Lower lobe of right lung (tissue), 2 donors: ENCODE measurements around the gene ZNG1A. TPM values are rescaled to one million over a fixed set of nuclear protein-coding genes. Genes with fewer than 3 reads are reported as not detected.
"Not testable (repeated sequence)": the region's sequence is repeated elsewhere in the genome, so short reads cannot be mapped to it uniquely, and the experiment has no call there.

Experiments
- ATAC-seq, 2 donors: fragments of 200-7000 bp; cut with Tn5 transposase; one replicate each; pipeline ENCODE4 v1.9.1; 2020 to 2022; ENCODE audit warnings: mild to moderate bottlenecking in 2 of 2, moderate library complexity in 2 of 2
- DNase-seq: peaks from one replicate; pipeline ENCODE4 v3.0.0-alpha.2; 2020
- H3K27ac ChIP-seq: fragments of 200-600 bp; one replicate; pipeline ENCODE4 v1.8.0; 2022
- H3K27me3 ChIP-seq: fragments of 200-600 bp; one replicate; pipeline ENCODE4 v1.8.0; 2022; ENCODE audit warnings: low read depth
- H3K36me3 ChIP-seq: fragments of 200-600 bp; one replicate; pipeline ENCODE4 v1.8.0; 2022; ENCODE audit warnings: mild to moderate bottlenecking
- H3K4me1 ChIP-seq: fragments of 200-600 bp; one replicate; pipeline ENCODE4 v1.8.0; 2022
- H3K4me3 ChIP-seq: fragments of 200-600 bp; one replicate; pipeline ENCODE4 v1.8.0; 2022; ENCODE audit warnings: mild to moderate bottlenecking
- H3K9me3 ChIP-seq: fragments of 200-600 bp; one replicate; pipeline ENCODE4 v1.8.0; 2022
- CTCF ChIP-seq: fragments of 200-600 bp; IDR thresholded peaks from one replicate; pipeline ENCODE4 v1.8.0; 2022; ENCODE audit warnings: antibody characterized with exemption, mild to moderate bottlenecking
- intact Hi-C: fragments of 100-400 bp; cut with DNase I; formaldehyde crosslinking; loops from one replicate; pipeline ENCODE4 v1.11.0; 2022
- total RNA-seq: library from RNA; stranded (reverse); fragmentation: NEBNext Ultra II Directional; extraction: Animal tissue kit (Norgen Biotek cat#: 25700); gene quantifications from one replicate; pipeline ENCODE4 v1.2.1, GENCODE V29; 2021
- donor health status: DM: no; HTN: yes; CAD: no; lungs with severe emphysema.

The ZNG1A gene
- total RNA-seq, 1 donor from 2014 or later, result 28.4 TPM

GRCh38 chr9:209143-209758, 30.4 kb upstream of the ZNG1A start:
- Histone ChIP-seq H3K27me3 (no peaks in the 10 kb centered on the region), H3K36me3 (no peaks in the 10 kb centered on the region), H3K27ac (no peak overlapping the region), H3K4me3 (no peak overlapping the region), H3K4me1 (peaks cover 41% of the 10 kb centered on the region), H3K9me3 (no peaks in the 10 kb centered on the region)
- DNase-seq (no peak), ATAC-seq (peak; percentile 30 to 45)
- no peak for TF ChIP-seq CTCF
- intact Hi-C loops, result no loop called here

- no peak for ATAC-seq
- H3K4me1 ChIP-seq, result peaks cover 16% of the 10 kb centered on the region
- intact Hi-C loops, result no loop called here
- H3K36me3 ChIP-seq, result no peaks in the 10 kb centered on the region
- H3K9me3 ChIP-seq, result no peaks in the 10 kb centered on the region
- H3K4me3 ChIP-seq, result no peak overlapping the region
- no peak for DNase-seq
- no peak overlapping the region for H3K27ac ChIP-seq
- H3K27me3 ChIP-seq, result no peaks in the 10 kb centered on the region
- no peak for TF ChIP-seq CTCF
Measured at GRCh38 chr9:206481-206880, 27.6 kb upstream of the ZNG1A start.

- DNase-seq, H3K27me3 ChIP-seq, H3K36me3 ChIP-seq, ATAC-seq, H3K27ac ChIP-seq, intact Hi-C loops, H3K9me3 ChIP-seq, H3K4me3 ChIP-seq, H3K4me1 ChIP-seq: not testable (repeated sequence)
Measured at GRCh38 chr9:199601-200000, 20.7 kb upstream of the ZNG1A start.

- H3K27me3 ChIP-seq, DNase-seq, H3K4me1 ChIP-seq, H3K9me3 ChIP-seq, H3K27ac ChIP-seq, intact Hi-C loops, ATAC-seq, H3K36me3 ChIP-seq: not testable (repeated sequence)
- peak overlapping the region; percentile 28 for H3K4me3 ChIP-seq
Measured at GRCh38 chr9:178140-178825, 573 bp downstream of the ZNG1A start.

GRCh38 chr9:169757-170156, 9.1 kb downstream of the ZNG1A start:
- not testable (repeated sequence) for H3K27ac ChIP-seq

GRCh38 chr9:159871-160270, 19.0 kb downstream of the ZNG1A start:
- ATAC-seq, intact Hi-C loops, H3K27me3 ChIP-seq, H3K9me3 ChIP-seq, H3K4me1 ChIP-seq, H3K27ac ChIP-seq, DNase-seq, H3K4me3 ChIP-seq, H3K36me3 ChIP-seq: not testable (repeated sequence)

More at GRCh38 chr9:169757-170156, 9.1 kb downstream of the ZNG1A start:
- H3K9me3 ChIP-seq, H3K4me1 ChIP-seq, intact Hi-C loops, ATAC-seq, H3K27me3 ChIP-seq, DNase-seq, H3K4me3 ChIP-seq, H3K36me3 ChIP-seq: not testable (repeated sequence)

GRCh38 chr9:151173-151572, 27.7 kb downstream of the ZNG1A start:
- ATAC-seq, intact Hi-C loops, DNase-seq: not testable (repeated sequence)

GRCh38 chr9:139880-140279, 39.0 kb downstream of the ZNG1A start:
- H3K4me3 ChIP-seq, intact Hi-C loops, H3K36me3 ChIP-seq, H3K4me1 ChIP-seq, H3K9me3 ChIP-seq, ATAC-seq, H3K27ac ChIP-seq, H3K27me3 ChIP-seq: not testable (repeated sequence)
- DNase-seq, result peak; percentile 41

More at GRCh38 chr9:151173-151572, 27.7 kb downstream of the ZNG1A start:
- not testable (repeated sequence) for H3K4me3 ChIP-seq, H3K27ac ChIP-seq, H3K27me3 ChIP-seq, H3K36me3 ChIP-seq, H3K9me3 ChIP-seq, H3K4me1 ChIP-seq

- Histone ChIP-seq H3K4me1 (peaks cover 17% of the 10 kb centered on the region), H3K27me3 (peaks cover 42% of the 10 kb centered on the region)
- ATAC-seq, H3K27ac ChIP-seq, H3K4me3 ChIP-seq, H3K9me3 ChIP-seq, DNase-seq, intact Hi-C loops, H3K36me3 ChIP-seq: not testable (repeated sequence)
Measured at GRCh38 chr9:117995-118467, 60.8 kb downstream of the ZNG1A start, which contains the start of gene FOXD4. Gene FOXD4, minus strand, starts transcription at chr9:118417. Its CDS starts 298 bp downstream, at chr9:118119.

GRCh38 chr9:117144-117994, 61.5 kb downstream of the ZNG1A start:
- peaks cover 49% of the 10 kb centered on the region for H3K27me3 ChIP-seq

More at GRCh38 chr9:117144-117994, 61.5 kb downstream of the ZNG1A start:
- DNase-seq, H3K36me3 ChIP-seq, H3K9me3 ChIP-seq, ATAC-seq, H3K27ac ChIP-seq, H3K4me3 ChIP-seq, intact Hi-C loops: not testable (repeated sequence)
- H3K4me1 ChIP-seq, result peaks cover 17% of the 10 kb centered on the region
